GM20431 (cell line): ENCODE results near the gene TGFB1I1.

Experiments
- in situ Hi-C: fragments of 300-500 bp; cut with MseI, MboI; formaldehyde crosslinking; loops from one replicate; pipeline ENCODE4 v1.15.0; 2020; ENCODE audit warnings: low sequenced_read_pairs; ENCODE audit not compliant: unreplicated experiment

The TGFB1I1 gene

GRCh38 chr16:31451201-31451600 is 20.8 kb upstream of the TGFB1I1 start:
- in situ Hi-C loops, result no loop called here

- in situ Hi-C loops, result no loop called here
Observed at GRCh38 chr16:31451681-31452351, 20.1 kb upstream of the TGFB1I1 start.

- in situ Hi-C loops, result no loop called here
Observed at GRCh38 chr16:31452631-31453106, 19.3 kb upstream of the TGFB1I1 start.

- in situ Hi-C loops, result no loop called here
Observed at GRCh38 chr16:31453255-31454204, 18.4 kb upstream of the TGFB1I1 start.

- in situ Hi-C loops, result no loop called here
Observed at GRCh38 chr16:31455601-31456314, 16.2 kb upstream of the TGFB1I1 start.

- in situ Hi-C loops, result no loop called here
Observed at GRCh38 chr16:31456988-31457360, 15.0 kb upstream of the TGFB1I1 start.

- in situ Hi-C loops, result no loop called here
Observed at GRCh38 chr16:31458073-31458843, 13.7 kb upstream of the TGFB1I1 start.

- in situ Hi-C loops, result no loop called here
Observed at GRCh38 chr16:31458844-31459686, 12.9 kb upstream of the TGFB1I1 start, which contains the start of gene ARMC5. Gene ARMC5 (plus strand): TSS chr16:31459501. CDS start chr16:31459525, 24 bp downstream.

GRCh38 chr16:31459687-31460581 is 12.0 kb upstream of the TGFB1I1 start:
- in situ Hi-C loops, result no loop called here

- in situ Hi-C loops, result no loop called here
Observed at GRCh38 chr16:31460582-31461002, 11.4 kb upstream of the TGFB1I1 start.

- in situ Hi-C loops, result no loop called here
Observed at GRCh38 chr16:31461201-31461920, 10.6 kb upstream of the TGFB1I1 start.

- in situ Hi-C loops, result no loop called here
Observed at GRCh38 chr16:31461921-31462804, 9.8 kb upstream of the TGFB1I1 start.

- in situ Hi-C loops, result no loop called here
Observed at GRCh38 chr16:31464348-31464769, 7.6 kb upstream of the TGFB1I1 start.

GRCh38 chr16:31464781-31465260 is 7.1 kb upstream of the TGFB1I1 start:
- in situ Hi-C loops, result no loop called here

GRCh38 chr16:31465788-31466370 is 6.1 kb upstream of the TGFB1I1 start:
- in situ Hi-C loops, result no loop called here

GRCh38 chr16:31466381-31466841 is 5.5 kb upstream of the TGFB1I1 start:
- in situ Hi-C loops, result no loop called here
